Testis (tissue), 2 donors: ENCODE results near the gene STX18.

ENCODE experiments used
- POLR2A ChIP-seq: fragments of 450-650 bp; IDR thresholded peaks from one replicate; pipeline ENCODE4 v1.6.1; 2017; ENCODE audit warnings: antibody characterized with exemption, mild to moderate bottlenecking, moderate library complexity
- TF ChIP-seq, protein P1 (sequence below), 3 experiments: fragments of 450-650 bp in 2 of 3; fragments of 200-600 bp in 1 of 3; sonication (generic) in 1 of 3; IDR thresholded peaks; one replicate each; pipeline ENCODE4 v1.5.1; 2016 to 2019; ENCODE audit warnings: antibody characterized with exemption in 3 of 3, mild to moderate bottlenecking in 2 of 3, moderate library complexity in 1 of 3

DNA sequence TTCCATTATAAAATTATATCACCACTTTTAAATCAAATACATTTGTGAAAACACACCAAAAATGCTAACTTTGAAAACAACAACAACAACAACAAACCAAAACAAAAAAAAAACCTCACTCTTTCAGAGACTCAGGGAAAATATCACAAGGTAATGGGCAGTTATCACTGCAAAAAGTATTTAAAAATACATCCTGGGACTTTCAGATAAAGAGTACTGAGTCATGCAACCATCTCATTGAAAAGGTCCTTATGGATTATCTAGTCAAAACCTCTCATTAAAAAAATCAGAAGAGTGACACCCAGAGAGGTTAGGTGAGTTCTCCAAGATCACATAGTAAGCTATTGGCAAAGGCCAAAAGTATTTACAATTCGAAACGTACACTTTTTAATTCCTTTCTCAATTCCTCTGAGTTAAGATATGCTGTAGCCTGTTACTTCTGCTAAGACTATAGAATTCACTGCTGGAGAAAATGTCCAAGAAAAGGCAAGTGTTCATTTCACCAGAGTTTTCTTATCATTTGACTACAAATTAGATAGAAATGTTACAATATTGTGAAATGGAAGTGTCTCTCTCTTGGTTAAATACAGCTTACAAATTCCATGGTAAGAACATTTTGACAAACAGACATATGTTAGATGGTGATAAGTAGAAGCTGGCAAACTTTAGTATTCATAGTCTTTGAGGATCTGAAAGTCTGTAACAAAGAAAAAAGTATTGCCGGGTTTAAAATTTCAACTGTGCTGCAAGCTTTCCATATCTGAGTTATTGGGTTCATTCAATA, 9.3 kb downstream of the STX18 start:
- TF ChIP-seq, protein P1, sequence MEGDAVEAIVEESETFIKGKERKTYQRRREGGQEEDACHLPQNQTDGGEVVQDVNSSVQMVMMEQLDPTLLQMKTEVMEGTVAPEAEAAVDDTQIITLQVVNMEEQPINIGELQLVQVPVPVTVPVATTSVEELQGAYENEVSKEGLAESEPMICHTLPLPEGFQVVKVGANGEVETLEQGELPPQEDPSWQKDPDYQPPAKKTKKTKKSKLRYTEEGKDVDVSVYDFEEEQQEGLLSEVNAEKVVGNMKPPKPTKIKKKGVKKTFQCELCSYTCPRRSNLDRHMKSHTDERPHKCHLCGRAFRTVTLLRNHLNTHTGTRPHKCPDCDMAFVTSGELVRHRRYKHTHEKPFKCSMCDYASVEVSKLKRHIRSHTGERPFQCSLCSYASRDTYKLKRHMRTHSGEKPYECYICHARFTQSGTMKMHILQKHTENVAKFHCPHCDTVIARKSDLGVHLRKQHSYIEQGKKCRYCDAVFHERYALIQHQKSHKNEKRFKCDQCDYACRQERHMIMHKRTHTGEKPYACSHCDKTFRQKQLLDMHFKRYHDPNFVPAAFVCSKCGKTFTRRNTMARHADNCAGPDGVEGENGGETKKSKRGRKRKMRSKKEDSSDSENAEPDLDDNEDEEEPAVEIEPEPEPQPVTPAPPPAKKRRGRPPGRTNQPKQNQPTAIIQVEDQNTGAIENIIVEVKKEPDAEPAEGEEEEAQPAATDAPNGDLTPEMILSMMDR (IDR thresholded peaks at IDR 0.05), result no peak
- TF ChIP-seq POLR2A, result no peak
